HG03432 (cell line): ENCODE measurements around the gene NUDT16L1.
A peak's percentile ranks its signal among the peaks of the same experiment; 100 is the strongest.
"Not testable (repeated sequence)": the region's sequence is repeated elsewhere in the genome, so short reads cannot be mapped to it uniquely, and the experiment has no call there.

Experiments used
- ATAC-seq: cut with Tn5 transposase; IDR thresholded peaks from one replicate; pipeline ENCODE4 v1.9.1; 2021; ENCODE audit warnings: mild to moderate bottlenecking, moderate library complexity; ENCODE audit not compliant: unreplicated experiment

The NUDT16L1 gene

DNA sequence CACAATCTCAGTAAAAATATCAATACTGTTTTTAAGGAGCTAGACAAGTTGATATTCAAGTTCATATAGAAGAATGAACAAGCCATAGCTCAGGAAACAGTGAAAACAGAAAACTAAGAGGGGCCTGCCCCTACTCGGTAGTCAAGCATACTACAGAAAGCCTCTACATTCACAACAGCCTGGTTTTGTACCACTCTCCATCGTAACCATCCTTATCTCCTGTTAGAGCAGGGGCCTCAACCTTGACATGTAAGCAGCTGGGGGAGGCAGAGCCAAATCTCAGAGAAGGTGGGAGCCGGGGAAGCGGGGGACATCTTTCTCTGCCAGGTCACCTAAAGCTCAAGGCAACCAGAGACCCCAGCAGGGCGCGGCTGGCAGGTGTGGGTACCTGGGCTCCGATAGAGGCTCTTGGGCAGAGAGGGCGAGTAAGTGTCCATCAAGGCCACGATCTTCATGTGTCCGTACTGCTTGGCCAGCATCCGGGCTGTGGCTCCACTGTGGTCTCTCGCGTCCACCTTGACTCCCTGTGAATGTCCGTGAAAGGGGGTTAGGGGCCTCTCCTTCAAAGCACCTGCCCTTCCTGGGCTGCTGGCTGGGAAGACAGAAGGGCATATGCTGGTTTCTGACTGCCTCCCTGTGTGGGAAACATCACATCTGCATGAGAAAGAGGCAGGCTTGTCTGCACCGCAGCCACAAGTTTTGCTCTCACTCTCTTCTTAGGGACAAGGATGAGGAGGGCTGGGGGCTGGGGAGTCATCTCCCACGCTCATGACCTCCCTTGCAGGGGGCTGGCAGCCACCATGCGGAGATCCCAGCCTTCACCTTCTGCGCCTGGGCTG, 20.5 kb downstream of the NUDT16L1 start:
- ATAC-seq, result no peak

DNA sequence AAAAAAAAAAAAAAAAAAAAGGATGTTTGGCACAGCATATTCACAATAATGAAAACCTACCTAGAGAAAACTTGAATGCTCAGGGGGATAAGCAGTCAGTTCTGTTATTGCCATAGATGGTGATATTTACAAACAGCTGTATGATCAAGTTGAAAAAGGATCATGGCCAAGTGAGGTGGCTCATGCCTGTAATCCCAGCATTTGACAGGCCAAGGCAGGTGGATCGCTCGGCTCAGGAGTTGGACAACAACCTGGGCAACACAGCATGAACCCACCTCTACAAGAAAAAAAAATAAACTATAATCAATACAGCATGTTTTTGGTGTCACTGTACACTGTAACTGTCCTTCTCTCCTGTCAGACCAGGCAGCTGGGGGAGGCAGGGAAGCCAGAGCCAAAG, 21.6 kb downstream of the NUDT16L1 start:
- no peak for ATAC-seq

DNA sequence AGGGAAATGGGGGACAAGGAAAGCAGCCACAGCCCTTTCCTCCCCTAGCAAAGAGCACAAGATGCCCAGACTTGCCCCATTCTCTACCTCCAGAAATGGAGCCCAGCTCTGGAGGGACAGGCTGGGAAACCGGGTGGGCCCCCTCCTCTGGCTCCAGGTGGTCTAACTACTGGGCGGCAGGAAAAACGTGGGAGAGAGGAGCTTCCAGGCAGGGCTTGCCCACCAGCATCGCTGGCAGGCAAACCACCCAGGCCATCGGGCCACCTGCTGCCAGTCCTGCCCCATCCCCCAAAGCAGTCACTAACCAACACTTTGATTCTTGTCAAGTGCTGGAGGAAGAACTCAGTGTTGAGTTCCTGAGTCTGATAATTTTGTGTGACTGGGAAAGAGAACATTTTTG, 25.1 kb downstream of the NUDT16L1 start:
- no peak for ATAC-seq

DNA sequence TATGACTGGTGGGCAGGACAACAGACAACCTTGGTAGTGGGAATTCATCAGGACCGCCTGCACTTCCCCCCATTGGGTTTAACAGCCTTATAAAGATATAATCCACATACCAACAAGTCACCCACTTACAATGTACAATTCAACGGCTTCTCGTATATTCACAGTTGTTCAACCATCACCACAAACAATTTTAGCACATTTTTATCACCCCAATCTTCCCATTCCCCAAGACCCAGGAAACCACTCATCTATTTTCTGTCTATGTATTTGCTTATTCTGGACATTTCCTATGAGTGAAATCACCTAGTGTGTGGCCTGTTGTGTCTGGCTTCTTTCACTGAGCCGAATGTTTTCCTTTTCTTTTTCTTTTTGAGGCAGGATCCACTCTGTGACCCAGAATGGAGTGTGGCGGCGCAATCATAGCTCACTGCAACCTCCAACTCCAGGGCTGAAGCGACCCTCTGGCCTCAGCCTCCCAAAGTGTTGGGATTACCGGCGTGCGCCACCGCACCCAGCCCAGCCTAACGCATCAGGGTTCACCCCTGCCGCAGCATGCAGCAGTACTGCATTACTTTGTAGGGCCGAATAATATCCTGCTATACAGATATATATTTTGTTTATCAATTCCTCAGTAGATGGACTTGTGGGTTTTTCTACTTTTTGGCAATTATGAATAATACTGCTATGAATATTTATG, 29.9 kb downstream of the NUDT16L1 start:
- no peak for ATAC-seq

DNA sequence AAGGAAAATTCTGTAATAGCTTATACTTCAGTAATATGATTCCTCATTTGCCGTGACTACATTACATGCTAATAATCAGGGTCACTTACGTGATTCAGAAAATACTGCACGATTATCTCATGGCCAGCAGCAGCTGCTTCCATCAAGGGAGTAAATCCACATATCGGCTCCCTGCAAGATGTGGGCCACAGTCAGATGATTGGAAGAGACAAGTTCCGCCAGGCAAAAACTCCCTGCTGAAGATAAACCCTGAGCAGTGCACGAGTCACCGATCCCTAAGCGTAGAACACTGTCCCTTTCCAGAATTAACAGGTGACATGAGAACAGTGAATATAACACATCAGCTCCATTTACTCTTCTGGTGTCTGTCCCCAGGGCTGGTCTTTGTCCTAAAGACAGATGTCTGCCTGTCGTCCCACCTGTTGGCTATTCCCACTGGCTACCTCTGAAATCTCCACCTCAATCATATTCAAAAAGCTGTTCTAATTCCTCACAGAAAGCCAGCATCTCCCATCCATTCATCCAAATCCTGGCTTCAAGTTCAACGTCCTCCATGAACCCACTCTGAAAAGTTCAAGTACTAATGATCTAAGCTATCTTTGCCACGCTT, 31.4 kb downstream of the NUDT16L1 start:
- ATAC-seq, result no peak

DNA sequence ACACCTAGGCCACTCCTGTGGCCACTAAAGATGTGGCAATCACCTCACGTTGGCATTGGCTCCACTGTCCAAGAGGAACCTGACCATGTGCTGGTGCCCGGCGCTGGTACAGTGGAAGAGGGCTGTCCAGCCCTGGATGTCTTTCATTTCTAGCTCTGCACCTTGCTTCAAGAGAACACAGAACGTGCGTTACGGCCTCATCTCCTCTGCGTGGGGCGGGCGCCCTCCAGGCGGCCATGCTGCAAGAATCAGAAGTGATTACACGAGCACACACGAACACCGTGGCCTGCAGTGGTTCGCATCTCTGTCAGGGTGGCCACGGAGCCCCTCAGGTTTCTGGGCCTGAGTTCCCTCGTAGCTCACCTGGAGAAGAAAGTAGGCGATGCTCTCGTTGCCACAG, 33.3 kb downstream of the NUDT16L1 start:
- ATAC-seq, result no peak

DNA sequence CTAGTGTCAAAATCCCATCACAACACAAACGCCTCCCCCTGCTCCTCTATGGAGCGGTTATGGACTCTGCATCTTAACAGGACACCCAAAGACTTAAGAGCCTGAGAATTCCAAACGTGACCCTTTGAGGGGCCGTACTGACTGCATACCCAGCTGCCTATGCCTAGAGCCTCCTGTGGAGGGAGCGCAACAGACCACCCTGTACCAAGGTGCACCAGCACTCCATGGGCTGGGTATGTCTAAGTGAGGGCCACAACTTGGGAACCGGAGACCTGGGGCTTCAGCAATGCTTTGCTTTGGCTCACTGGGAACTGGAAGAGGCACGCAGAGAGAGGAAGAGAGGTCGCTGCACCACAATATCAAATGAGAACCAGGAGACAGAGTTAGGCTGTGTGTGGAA, 35.3 kb downstream of the NUDT16L1 start:
- no peak for ATAC-seq

DNA sequence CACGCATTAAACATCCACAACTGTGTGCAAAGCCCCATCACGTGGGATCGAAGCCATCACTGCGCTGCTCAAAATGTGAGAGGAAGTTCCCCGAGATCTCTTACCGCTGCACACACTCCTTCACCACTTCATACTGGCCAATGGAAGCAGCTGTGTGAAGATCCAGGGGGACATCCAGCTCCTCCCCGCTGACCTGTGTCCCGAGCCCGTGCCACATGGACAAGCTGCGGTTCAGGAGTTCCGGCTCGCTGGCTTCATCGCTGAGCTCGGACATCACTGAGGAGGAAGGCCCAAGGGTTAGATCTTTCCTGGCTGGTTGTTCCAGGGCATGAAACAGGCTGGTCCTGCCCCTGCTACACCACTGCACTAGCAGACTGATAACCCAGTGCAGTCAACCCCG, 36.5 kb downstream of the NUDT16L1 start:
- no peak for ATAC-seq

DNA sequence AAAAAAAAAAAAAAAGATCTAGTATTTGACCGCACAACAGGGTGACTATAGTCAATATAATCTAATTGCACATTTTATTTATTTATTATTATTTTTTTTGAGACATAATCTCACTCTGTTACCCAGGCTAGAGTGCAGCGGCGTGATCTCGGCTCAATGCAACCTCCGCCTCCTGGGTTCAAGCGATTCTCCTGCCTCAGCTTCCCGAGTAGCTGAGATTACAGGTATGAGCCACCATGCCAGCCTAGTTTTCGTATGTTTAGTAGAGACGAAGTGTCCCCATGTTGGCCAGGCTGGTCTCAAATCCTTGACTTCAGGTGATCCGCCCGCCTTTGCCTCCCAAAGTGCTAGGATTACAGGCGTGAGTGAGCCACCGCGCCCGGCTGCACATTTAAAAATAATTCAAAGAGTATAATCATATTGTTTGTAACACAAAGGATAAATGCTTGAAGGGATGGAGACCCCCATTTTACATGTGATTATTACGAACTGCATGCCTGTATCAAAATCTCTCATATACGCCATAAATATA, 39.9 kb downstream of the NUDT16L1 start:
- no peak for ATAC-seq

DNA sequence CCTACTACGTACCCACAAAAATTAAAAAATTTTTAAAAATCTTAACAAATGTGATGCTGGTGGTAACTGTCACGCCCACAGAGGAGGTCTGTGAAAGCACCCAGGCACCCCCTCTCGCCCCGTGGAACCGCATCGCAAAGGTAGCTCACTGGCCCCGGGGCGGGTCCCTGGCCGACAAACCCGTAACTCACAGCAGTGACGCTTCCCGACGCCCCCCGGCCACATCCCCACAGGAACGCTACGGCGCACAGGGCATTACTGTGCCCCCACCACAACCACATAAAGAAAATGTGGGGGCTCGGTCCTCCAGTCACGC, 40.3 kb downstream of the NUDT16L1 start:
- peak; percentile 11 for ATAC-seq

DNA sequence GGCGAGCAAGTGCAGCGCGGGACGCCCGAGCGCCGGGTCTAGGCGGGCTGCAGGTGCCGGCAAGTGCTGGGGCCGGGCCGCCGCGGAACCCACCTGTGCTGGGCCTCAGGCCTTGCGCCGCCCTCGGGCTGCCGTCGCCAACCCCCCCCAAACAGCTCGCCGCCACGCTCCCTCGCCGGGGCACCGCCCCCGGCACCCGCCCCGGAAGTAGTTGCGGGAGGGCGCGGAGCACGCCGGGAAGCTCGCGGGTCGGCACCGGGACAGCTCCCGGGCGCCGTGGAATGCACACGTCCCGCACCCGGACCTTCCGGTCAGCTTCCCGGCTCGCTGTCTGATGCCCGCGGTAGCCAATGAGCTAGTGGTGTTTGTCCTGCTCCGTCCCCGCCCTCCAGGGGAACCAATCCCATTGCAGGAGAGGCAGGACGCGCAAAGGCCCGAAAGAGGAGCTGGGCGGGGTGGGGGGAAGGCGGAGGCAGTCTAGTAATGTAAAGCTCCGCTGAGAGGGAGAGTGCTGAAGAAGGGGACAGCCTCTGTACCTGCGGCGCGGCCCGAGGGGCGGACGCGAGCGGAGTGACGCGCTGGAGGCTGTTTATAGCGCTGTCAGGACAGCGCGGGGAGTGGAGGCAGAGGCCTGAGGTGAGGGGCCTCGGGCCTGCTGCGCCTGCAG, 40.8 kb downstream of the NUDT16L1 start, which contains the start of the genes ANKS3 and DNAAF8:
Gene ANKS3 (minus strand): TSS at position 209 of the 667 bp plus-strand sequence. CDS start 4,122 bp downstream, outside the sequence.
Gene DNAAF8 (plus strand): TSS at position 475 of the 667 bp plus-strand sequence. CDS start 1,978 bp downstream, outside the sequence.
- ATAC-seq, result peak; percentile 79

DNA sequence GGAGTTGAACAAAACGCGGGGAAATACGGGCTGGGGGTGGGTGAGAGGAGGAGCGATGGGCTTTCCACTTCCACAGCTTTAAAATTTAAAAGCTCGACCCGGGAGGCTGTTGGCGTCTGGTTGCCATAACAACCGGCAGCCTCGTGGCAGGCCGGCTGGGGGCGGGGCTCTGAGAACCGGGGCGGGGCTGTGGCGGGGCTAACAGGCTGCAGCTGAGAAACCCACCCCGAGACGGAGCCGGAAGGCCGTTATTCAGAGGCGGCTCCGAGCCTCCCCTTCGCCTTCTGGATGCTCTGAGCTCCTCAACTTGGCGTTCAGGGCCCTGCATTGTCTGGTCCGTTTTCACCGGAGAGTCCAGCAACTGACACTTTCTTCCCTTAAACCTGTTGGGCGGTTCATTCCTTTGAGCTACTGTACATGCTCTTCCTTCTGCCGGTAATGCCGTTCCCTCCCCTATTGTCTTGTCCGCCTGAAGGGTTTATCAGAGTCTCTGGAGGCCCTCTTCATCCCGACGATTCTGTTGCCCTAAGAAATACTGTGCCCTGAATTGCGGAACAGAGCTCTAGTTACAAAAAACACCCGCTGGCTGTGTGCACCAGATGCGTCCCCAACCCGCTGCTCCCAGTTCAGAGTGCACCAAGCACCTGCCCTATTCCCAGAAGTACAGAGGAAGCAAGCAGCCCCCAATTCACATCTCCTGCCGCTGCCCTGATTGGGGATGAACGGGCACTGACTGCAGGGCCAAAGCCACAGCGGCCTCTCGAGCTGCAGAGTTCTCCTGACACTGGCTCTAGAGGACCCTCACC, 41.6 kb downstream of the NUDT16L1 start:
- ATAC-seq, result peak; percentile 66

DNA sequence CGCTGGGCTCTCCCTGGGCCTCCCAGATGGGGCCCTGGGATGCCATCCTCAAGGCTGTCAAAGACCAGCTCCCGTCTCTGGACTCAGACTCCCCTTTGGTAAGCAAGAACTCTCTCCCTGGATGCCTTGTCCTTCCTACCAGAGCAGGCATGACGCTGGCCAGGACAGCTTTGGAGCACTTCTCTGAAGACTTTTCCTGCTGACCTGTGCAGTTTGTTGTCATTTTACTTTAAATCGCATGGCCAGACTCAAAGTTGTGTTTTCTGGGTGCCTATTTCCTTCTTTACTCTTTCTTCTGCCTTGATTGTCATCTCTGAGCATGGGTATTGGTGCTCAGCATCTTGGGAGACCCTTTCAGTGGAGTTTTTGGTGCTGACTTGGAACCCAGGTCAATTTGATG, 43.2 kb downstream of the NUDT16L1 start:
- ATAC-seq, result no peak

DNA sequence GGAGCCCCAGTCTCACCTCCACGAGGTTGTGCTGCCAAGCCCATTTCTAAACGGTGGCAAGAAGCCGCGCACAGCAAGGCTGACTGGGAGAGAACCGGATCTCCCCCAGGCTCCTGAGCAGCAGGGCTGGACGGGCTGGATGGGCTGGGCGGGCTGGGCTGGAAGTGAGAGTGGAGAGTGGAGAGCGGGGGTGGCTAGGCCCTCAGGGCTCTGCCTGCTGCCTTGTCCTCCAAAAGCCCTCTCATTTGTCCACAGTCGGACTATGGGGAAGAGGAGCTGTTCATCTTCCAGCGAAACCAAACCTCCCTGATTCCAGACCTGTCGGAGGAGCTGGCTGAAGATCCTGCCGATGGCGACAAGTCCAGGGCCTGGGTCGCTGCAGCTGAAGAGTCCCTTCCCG, 44.2 kb downstream of the NUDT16L1 start:
- no peak for ATAC-seq

DNA sequence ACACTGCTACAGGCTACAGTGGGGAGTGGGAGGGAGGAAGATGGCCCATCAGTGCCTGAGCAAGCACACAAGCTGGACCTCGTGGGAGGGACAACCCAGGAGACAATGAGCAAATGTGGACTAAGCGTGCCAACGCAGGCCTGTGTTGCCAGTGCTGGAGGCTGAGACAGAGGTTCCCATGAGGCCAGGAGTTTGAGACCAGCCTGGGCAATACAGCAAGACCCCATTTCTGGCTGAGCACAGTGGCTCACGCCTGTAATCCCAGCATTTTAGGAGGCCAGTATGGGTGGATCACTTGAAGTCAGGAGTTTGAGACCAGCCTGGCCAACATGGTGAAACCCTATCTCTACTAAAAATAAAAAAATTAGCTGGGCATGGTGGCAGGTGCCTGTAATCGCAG, 45.0 kb downstream of the NUDT16L1 start:
- not testable (repeated sequence) for ATAC-seq

DNA sequence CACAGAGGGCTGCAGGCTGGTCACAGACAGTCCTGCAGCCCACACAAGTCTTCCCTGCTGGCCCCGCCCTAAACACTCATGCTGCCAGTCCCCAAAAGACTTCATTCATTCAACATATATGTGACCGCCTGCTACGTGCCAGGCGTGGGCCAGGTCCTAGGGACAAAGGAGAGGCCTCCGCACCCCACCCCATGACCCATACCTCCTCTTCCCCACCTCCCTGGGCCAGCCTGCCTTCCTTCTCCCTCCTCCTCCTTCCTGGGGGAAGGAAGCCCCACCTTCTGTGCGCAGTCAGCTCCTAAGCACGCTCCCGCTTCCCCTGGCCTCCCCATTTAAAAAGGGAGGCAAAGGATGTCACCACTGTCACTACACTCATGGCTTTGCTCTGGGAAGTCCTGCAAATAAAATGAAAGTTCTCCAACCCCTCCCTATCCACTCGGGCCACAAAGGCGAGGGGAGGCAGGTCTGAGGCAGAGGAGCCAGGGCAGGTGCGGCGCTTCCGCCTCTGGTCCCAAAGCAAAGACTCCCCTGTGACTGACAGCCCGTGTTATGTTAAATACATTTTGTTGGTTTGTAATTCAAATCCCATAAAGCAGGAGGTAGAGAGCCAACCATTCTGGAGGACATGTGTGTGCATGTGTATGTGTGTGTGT, 50.0 kb downstream of the NUDT16L1 start:
- ATAC-seq, result no peak

DNA sequence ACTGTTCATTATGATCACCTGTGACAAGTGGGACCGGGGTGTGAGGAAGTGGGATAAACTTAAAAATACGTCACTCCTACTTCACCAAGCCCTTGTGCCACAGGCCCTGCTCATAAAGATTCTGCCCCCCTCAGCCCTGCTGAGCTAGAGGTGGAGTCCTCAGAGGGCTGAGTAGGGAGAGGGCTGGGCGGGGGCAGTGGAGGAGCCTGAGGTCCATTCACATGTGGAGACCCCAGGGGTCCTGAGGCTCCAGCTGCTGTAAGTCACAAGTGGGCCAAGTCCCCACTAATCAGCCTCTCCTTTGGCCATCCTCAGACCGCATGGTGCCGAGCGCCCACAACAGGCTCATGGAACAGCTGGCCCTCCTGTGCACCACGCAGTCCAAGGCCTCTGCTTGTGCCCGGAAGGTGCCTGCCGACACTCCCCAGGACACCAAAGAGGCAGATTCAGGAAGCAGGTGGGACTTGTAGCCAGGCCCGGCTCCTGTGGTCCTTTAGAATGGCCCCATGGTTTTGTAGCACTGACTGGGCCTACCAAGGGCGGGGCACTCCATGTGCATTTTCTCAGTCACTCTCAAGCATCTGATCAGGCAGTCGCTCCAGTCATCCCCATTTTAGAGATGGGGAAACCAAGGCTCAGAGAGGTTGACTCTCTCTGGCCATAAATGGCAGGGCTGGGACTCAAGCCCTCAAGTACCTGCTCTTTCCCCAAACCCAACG, 51.4 kb downstream of the NUDT16L1 start:
- no peak for ATAC-seq

DNA sequence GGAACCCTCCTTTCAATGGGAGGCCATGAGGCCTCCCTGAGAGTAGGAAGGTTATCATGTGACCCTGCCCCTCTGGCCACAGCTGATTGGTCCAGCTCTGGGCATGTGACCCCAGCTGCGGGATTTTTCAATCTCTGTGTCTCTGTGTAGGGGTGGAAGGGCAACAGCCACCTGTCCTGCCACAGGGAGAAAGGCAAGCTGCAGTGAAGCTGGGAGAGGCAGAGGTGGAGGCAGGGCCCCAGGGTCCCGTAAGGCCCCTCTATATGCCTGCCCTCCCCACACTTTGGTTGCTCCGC, 51.9 kb downstream of the NUDT16L1 start:
- no peak for ATAC-seq
